ENCODE data around the gene SKA1.
"Not testable (repeated sequence)": the region's sequence is repeated elsewhere in the genome, so short reads cannot be mapped to it uniquely, and the experiment has no call there.

The SKA1 gene

GRCh38 chr18:50436742-50437141 lies 61.9 kb downstream of the SKA1 start:
- H3K27ac Mint-ChIP-seq; H3K4me3 Mint-ChIP-seq; H3K4me1 Mint-ChIP-seq (ENCODE audit: low read depth); H3K27me3 Mint-ChIP-seq; H3K9me3 Mint-ChIP-seq; H3K36me3 Mint-ChIP-seq (ENCODE audit: low read depth): not testable (repeated sequence)

DNA sequence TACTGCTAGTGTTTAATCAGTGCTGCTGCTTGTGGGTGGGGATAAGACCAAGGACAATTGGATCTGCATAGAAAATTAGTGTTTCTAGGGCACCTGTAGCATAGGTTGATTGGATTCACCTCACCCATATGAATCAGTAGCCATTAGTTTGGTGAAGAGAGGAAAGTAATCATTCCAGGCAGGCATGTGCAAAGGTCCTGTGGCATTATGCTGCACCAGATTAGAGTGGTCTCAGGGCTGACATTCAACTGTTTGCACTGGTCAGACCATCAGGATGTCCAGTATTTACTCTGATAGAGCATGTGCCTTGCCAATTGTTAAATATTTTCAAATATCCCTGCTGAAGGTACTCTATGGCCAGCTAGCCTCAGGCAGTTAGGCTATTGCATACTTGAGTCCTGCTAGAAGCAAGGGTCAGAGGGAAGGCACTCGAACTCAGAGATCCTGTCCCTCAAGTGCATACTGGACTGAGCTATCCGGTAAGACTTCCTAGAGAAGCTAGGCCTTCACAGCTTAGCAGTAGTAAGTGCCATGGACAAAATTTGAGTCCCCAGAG lies 64.7 kb downstream of the SKA1 start:
- Mint-ChIP-seq H3K9me3 (no peaks in the 10 kb centered on the region), H3K4me1 (ENCODE audit: low read depth) (no peaks in the 10 kb centered on the region)

DNA sequence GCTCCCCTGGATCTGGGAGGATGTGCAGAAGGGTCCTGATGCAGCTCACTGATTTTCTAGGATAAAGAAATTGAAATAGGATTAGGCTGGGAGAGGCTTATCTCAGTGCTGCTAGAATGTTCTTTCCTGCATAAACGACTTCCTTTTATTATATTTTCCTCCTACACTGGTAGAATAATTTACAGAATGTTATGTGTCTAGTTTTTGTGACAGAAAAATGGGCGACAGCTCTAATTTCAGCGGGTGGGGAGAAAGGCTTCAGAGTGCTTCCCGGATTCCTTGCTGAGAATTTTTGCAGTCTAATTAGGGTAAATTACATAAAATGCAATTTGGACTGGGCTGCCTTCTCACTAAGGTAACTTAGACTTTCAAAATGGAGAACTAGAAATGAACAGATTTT lies 66.2 kb downstream of the SKA1 start:
- Mint-ChIP-seq H3K4me3 (no peak overlapping the region), H3K4me1 (ENCODE audit: low read depth) (no peaks in the 10 kb centered on the region), H3K27me3 (peaks cover 7% of the 10 kb centered on the region), H3K27ac (no peak overlapping the region), H3K9me3 (peaks cover 6% of the 10 kb centered on the region), H3K36me3 (ENCODE audit: low read depth) (peaks cover 6% of the 10 kb centered on the region)

More for the DNA sequence above, 64.7 kb downstream of the SKA1 start:
- H3K27me3 Mint-ChIP-seq, result no peaks in the 10 kb centered on the region
- H3K36me3 Mint-ChIP-seq (ENCODE audit: low read depth), result no peaks in the 10 kb centered on the region
- H3K27ac Mint-ChIP-seq, result no peak overlapping the region
- H3K4me3 Mint-ChIP-seq, result no peak overlapping the region

DNA sequence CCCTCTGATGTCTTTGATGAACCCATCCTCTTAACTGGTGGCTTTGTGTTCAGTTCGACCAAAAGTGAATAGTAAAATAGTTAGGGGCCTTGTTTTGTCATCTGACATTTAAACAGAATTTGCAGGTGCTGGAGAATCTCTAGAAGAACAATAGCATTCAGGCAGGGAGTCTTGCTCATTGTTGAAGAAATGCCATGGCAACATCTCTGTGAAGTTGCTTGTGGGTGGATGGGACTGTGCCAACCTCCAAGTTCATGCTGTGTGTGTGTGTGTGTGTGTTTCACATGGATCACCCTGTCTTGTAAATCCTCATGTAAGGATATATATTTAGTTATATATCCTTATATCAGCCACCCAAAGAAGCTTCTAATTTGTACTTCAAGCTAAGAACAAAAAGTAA lies 66.7 kb downstream of the SKA1 start:
- H3K9me3 Mint-ChIP-seq, result peaks cover 6% of the 10 kb centered on the region
- no peak overlapping the region for H3K4me3 Mint-ChIP-seq
- H3K27me3 Mint-ChIP-seq, result peaks cover 10% of the 10 kb centered on the region
- H3K36me3 Mint-ChIP-seq (ENCODE audit: low read depth), result peaks cover 6% of the 10 kb centered on the region
- no peak overlapping the region for H3K27ac Mint-ChIP-seq
- H3K4me1 Mint-ChIP-seq (ENCODE audit: low read depth), result no peaks in the 10 kb centered on the region

Data from stimulated activated naive CD8-positive, alpha-beta T cell treated with anti-CD3 and anti-CD28 coated beads, Interleukin-15, Interleukin-2, amounts not matched to agents 100 ng/mL and 50 ng/mL, for 24 hours (primary cell).